IPS DF 19.7 (cell line): ENCODE results near the gene CHRD.

Experiments used
- DNase-seq: peaks from one replicate; pipeline ENCODE4 v3.0.0-alpha.2; 2013; ENCODE audit warnings: low read depth, low spot score

CHRD gene

GRCh38 chr3:184381261-184382224 is 1.7 kb downstream of the CHRD start:
- no peak for DNase-seq

- no peak for DNase-seq
These were observed 2.6 kb downstream of the CHRD start for GRCh38 chr3:184382326-184383032.

GRCh38 chr3:184383033-184383740 is 3.3 kb downstream of the CHRD start:
- no peak for DNase-seq

GRCh38 chr3:184384342-184384741 is 4.5 kb downstream of the CHRD start:
- DNase-seq = no peak

- DNase-seq = no peak
These were observed 5.1 kb downstream of the CHRD start for GRCh38 chr3:184384856-184385422.

GRCh38 chr3:184386047-184386806 is 6.4 kb downstream of the CHRD start:
- no peak for DNase-seq

- no peak for DNase-seq
These were observed 7.4 kb downstream of the CHRD start for GRCh38 chr3:184387174-184387714.

- DNase-seq = no peak
These were observed 8.5 kb downstream of the CHRD start for GRCh38 chr3:184388164-184388935.

- DNase-seq = no peak
These were observed 9.0 kb downstream of the CHRD start for GRCh38 chr3:184388936-184389230.

GRCh38 chr3:184389384-184389783 is 9.5 kb downstream of the CHRD start:
- DNase-seq = no peak

- no peak for DNase-seq
These were observed 10.2 kb downstream of the CHRD start for GRCh38 chr3:184389935-184390528.

GRCh38 chr3:184391266-184391665 is 11.4 kb downstream of the CHRD start:
- DNase-seq = no peak

GRCh38 chr3:184395320-184395660 is 15.4 kb downstream of the CHRD start:
- DNase-seq = no peak

GRCh38 chr3:184399410-184399809 is 19.6 kb downstream of the CHRD start:
- DNase-seq = no peak

GRCh38 chr3:184405075-184406030 is 25.5 kb downstream of the CHRD start:
- DNase-seq = no peak

GRCh38 chr3:184409331-184409926 is 29.6 kb downstream of the CHRD start:
- DNase-seq = no peak

- DNase-seq = no peak
These were observed 30.2 kb downstream of the CHRD start for GRCh38 chr3:184409946-184410500.
